ENCODE results near the gene SLC16A3.
A peak's percentile ranks its signal among the peaks of the same experiment; 100 is the strongest.
"Not testable (repeated sequence)": the region's sequence is repeated elsewhere in the genome, so short reads cannot be mapped to it uniquely, and the experiment has no call there.

SLC16A3 gene

DNA sequence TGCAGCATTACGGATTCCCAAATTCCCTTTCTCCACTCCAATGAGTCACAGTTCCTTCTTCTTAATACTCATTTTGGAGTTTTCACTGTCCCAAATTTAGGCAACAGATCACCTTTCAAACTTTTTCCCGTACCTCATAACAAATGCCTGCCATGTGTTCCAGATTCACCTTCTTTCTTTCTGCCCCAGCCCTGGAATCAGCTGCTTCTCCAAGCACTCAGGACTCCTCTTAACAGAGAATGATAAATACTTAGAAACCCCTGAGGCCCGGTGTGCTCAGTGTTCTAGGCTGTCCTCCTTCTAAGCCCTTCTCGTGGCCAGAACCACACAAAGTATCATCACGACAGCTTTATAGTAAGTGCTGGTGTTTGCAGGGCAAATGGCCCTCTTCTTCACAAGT is 29.7 kb downstream of the SLC16A3 start:
- peak overlapping the region; percentile 47; the same call in 1 of the 2 replicates for H3K27ac ChIP-seq (ENCODE audit: extremely low read depth, low read depth, low read length)
- H3K4me3 ChIP-seq (ENCODE audit: low read depth, low read length) = no peak overlapping the region
- ChIA-PET POLR2A (interaction anchor here (0.6 to 1.7 kb wide), 2 partner anchors 17 to 38 kb away, joined by 6 to 7 read pairs; no protein-coding TSS in a partner anchor), CTCF (interaction anchor here (0.7 to 1.2 kb wide), 2 partner anchors 15 to 63 kb away, joined by 3 to 4 read pairs; no protein-coding TSS in a partner anchor)
- no peaks in the 10 kb centered on the region for H3K4me1 ChIP-seq (ENCODE audit: control insufficient read depth, insufficient read depth, low read length)
- TF ChIP-seq ZNF239 (tag by site-specific recombination; IDR thresholded peaks at IDR 0.05) (no peak), PRDM1 (tag by site-specific recombination; IDR thresholded peaks at IDR 0.05) (peak; percentile 72)
- H3K9me3 ChIP-seq (ENCODE audit: control insufficient read depth, insufficient read depth, low read depth, low read length) = no peaks in the 10 kb centered on the region
- H3K36me3 ChIP-seq (ENCODE audit: control insufficient read depth in 2 of 2, insufficient read depth in 1 of 2, low read length in 2 of 2) = peaks cover 63 to 96% of the 10 kb centered on the region in 2 experiments

DNA sequence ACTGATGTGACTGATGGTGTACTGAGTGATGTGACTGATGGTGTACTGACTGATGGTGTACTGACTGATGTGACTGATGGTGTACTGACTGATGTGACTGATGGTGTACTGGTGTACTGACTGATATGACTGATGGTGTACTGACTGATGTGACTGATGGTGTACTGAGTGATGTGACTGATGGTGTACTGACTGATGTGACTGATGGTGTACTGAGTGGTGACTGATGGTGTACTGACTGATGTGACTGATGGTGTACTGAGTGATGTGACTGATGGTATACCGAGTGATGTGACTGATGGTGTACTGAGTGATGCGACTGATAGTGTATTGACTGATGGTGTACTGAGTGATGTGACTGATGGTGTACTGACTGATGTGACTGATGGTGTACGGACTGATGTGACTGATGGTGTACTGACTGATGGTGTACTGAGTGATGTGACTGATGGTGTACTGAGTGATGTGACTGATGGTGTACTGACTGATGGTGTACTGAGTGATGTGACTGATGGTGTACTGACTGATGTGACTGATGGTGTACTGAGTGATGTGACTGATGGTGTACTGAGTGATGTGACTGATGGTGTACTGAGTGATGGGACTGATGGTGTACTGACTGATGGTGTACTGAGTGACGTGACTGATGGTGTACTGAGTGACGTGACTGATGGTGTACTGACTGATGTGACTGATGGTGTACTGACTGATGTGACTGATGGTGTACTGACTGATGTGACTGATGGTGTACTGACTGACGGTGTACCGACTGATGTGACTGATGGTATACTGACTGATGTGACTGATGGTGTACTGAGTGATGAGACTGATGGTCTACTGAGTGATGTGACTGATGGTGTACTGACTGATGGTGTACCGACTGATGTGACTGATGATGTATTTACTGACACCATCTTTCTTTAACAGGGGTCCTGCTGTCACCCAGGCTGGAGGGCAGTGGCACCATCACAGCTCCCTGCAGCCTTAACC is 31.4 kb downstream of the SLC16A3 start:
- peaks cover 75 to 99% of the 10 kb centered on the region in 2 experiments for H3K36me3 ChIP-seq (ENCODE audit: control insufficient read depth in 2 of 2, insufficient read depth in 1 of 2, low read length in 2 of 2)
- H3K4me1 ChIP-seq (ENCODE audit: control insufficient read depth, insufficient read depth, low read length); H3K27ac ChIP-seq (ENCODE audit: extremely low read depth, low read depth, low read length); POLR2A ChIA-PET; H3K4me3 ChIP-seq (ENCODE audit: low read depth, low read length); H3K9me3 ChIP-seq (ENCODE audit: control insufficient read depth, insufficient read depth, low read depth, low read length): not testable (repeated sequence)
- TF ChIP-seq, protein P1, sequence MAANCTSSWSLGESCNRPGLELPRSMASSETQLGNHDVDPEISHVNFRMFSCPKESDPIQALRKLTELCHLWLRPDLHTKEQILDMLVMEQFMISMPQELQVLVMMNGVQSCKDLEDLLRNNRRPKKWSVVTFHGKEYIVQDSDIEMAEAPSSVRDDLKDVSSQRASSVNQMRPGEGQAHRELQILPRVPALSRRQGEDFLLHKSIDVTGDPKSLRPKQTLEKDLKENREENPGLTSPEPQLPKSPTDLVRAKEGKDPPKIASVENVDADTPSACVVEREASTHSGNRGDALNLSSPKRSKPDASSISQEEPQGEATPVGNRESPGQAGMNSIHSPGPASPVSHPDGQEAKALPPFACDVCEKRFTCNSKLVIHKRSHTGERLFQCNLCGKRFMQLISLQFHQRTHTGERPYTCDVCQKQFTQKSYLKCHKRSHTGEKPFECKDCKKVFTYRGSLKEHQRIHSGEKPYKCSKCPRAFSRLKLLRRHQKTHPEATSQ (tag by site-specific recombination; IDR thresholded peaks at IDR 0.05) = 0 out of 2 replicates have a peak, but pooled peaks have one; percentile 19
- TF ChIP-seq ZNF211 (tag by site-specific recombination; IDR thresholded peaks at IDR 0.05; ENCODE audit: low read depth) (0 out of 2 replicates have a peak, but pooled peaks have one; percentile 14), ZFP41 (tag by site-specific recombination; IDR thresholded peaks at IDR 0.05; ENCODE audit: borderline replicate concordance) (peak; percentile 56; the same call in 1 of the 2 replicates)
- CTCF ChIA-PET = interaction anchor here (0.7 kb wide), 1 partner anchor 31 kb away, joined by 3 read pairs; the partner anchor contains the start of gene SLC16A3

DNA sequence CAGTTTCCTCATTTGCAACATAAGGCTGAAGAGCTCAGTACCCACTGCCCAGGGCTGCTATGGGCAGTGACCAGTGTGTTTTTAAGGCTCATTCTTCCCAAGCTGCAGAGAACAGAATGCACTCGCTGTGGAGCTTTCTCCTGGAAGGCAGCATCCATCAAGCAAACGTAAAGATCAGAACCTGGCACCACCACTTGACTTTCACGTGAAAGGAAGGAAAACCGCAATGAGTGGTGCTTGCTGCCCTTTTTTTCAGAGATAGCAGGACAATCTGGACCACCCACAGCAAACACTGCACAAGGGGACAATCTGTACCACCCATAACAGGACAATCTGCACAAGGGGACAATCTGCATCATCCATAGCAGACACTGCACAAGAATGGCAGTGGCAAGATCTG is 33.5 kb downstream of the SLC16A3 start:
- POLR2A ChIA-PET = interaction anchor here (1.0 to 1.5 kb wide), 2 partner anchors 11 to 30 kb away, joined by 3 to 7 read pairs; partner anchors contain the start of gene CSNK1D
- H3K9me3 ChIP-seq (ENCODE audit: control insufficient read depth, insufficient read depth, low read depth, low read length) = no peaks in the 10 kb centered on the region
- H3K4me1 ChIP-seq (ENCODE audit: control insufficient read depth, insufficient read depth, low read length) = no peaks in the 10 kb centered on the region; the same call in 1 of the 2 replicates
- CTCF ChIA-PET = interaction anchor here (0.6 to 1.1 kb wide), 2 partner anchors 19 to 27 kb away, joined by 3 to 5 read pairs; no protein-coding TSS in a partner anchor
- H3K4me3 ChIP-seq (ENCODE audit: low read depth, low read length) = no peak overlapping the region
- H3K36me3 ChIP-seq (ENCODE audit: control insufficient read depth in 2 of 2, insufficient read depth in 1 of 2, low read length in 2 of 2) = peaks cover 69 to 99% of the 10 kb centered on the region in 2 experiments
- TF ChIP-seq ZNF138 (tag by site-specific recombination; IDR thresholded peaks at IDR 0.05; ENCODE audit: borderline replicate concordance) = no peak
- TF ChIP-seq ZNF16 (tag by site-specific recombination; IDR thresholded peaks at IDR 0.05; ENCODE audit: low read depth) = no peak
- TF ChIP-seq ZNF585B (tag by site-specific recombination; IDR thresholded peaks at IDR 0.05) = no peak
- TF ChIP-seq KLF10 (tag by site-specific recombination; IDR thresholded peaks at IDR 0.05) = no peak
- no peak for TF ChIP-seq ZNF747 (tag by site-specific recombination; IDR thresholded peaks at IDR 0.05)
- no peak for TF ChIP-seq FEZF1 (tag by site-specific recombination; IDR thresholded peaks at IDR 0.05)
- TF ChIP-seq WT1 (tag by site-specific recombination; IDR thresholded peaks at IDR 0.05) = no peak
- no peak for TF ChIP-seq REPIN1 (tag by site-specific recombination; IDR thresholded peaks at IDR 0.05; ENCODE audit: low read depth)
- TF ChIP-seq ZNF785 (tag by site-specific recombination; IDR thresholded peaks at IDR 0.05) = no peak
- no peak for TF ChIP-seq ZNF530 (tag by site-specific recombination; IDR thresholded peaks at IDR 0.05; ENCODE audit: low read depth)
- TF ChIP-seq, protein P2, sequence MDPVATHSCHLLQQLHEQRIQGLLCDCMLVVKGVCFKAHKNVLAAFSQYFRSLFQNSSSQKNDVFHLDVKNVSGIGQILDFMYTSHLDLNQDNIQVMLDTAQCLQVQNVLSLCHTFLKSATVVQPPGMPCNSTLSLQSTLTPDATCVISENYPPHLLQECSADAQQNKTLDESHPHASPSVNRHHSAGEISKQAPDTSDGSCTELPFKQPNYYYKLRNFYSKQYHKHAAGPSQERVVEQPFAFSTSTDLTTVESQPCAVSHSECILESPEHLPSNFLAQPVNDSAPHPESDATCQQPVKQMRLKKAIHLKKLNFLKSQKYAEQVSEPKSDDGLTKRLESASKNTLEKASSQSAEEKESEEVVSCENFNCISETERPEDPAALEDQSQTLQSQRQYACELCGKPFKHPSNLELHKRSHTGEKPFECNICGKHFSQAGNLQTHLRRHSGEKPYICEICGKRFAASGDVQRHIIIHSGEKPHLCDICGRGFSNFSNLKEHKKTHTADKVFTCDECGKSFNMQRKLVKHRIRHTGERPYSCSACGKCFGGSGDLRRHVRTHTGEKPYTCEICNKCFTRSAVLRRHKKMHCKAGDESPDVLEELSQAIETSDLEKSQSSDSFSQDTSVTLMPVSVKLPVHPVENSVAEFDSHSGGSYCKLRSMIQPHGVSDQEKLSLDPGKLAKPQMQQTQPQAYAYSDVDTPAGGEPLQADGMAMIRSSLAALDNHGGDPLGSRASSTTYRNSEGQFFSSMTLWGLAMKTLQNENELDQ (tag by site-specific recombination; IDR thresholded peaks at IDR 0.05; ENCODE audit: low read depth) = no peak
- TF ChIP-seq ZNF350 (tag by site-specific recombination; IDR thresholded peaks at IDR 0.05) = no peak
- no peak for TF ChIP-seq HOXA7 (CRISPR knock-in tag; IDR thresholded peaks at IDR 0.05; ENCODE audit: borderline replicate concordance)
- TF ChIP-seq ZNF24 (tag by site-specific recombination; IDR thresholded peaks at IDR 0.05) = no peak
- no peak overlapping the region for H3K27ac ChIP-seq (ENCODE audit: extremely low read depth, low read depth, low read length)

Measured in HEK293 (cell line).